GM23338 (cell line): ENCODE data around the gene EEPD1. TPM values are rescaled to one million over a fixed set of nuclear protein-coding genes. Genes with fewer than 3 reads are reported as not detected.
"Not testable (repeated sequence)": the region's sequence is repeated elsewhere in the genome, so short reads cannot be mapped to it uniquely, and the experiment has no call there.

Experiments
- ATAC-seq: fragments of 200-7000 bp; cut with Tn5 transposase; 3 replicates; pipeline ENCODE4 v1.9.1; 2020
- DNase-seq: peaks from one replicate; pipeline ENCODE4 v3.0.0-alpha.2; 2015; ENCODE audit warnings: low spot score
- H2AFZ ChIP-seq: fragments of 200-600 bp; sonication (generic); 2 replicates; pipeline ENCODE4 v1.8.0; 2016; ENCODE audit warnings: antibody characterized with exemption, mild to moderate bottlenecking, moderate library complexity
- H3F3A ChIP-seq: fragments of 200-600 bp; sonication (generic); replicated peaks from 2 replicates; pipeline ENCODE4 v1.8.0; 2017; ENCODE audit warnings: antibody characterized with exemption, mixed run types, low read depth
- H3K27ac ChIP-seq: fragments of 200-600 bp; sonication (generic); 2 replicates; pipeline ENCODE4 v1.6.1; 2016; ENCODE audit warnings: low read depth
- H3K27me3 ChIP-seq: fragments of 200-600 bp; sonication (generic); 2 replicates; pipeline ENCODE4 v1.8.0; 2016; ENCODE audit warnings: mild to moderate bottlenecking, mixed run types, moderate library complexity; ENCODE audit not compliant: insufficient read depth
- H3K36me3 ChIP-seq: fragments of 200-600 bp; sonication (generic); 2 replicates; pipeline ENCODE4 v1.8.0; 2016; ENCODE audit warnings: mild to moderate bottlenecking; ENCODE audit not compliant: insufficient read depth
- H3K4me1 ChIP-seq: fragments of 200-600 bp; sonication (generic); 2 replicates; pipeline ENCODE4 v1.8.0; 2016; ENCODE audit warnings: mild to moderate bottlenecking, moderate library complexity; ENCODE audit not compliant: insufficient read depth
- H3K4me2 ChIP-seq: fragments of 200-600 bp; sonication (generic); 2 replicates; pipeline ENCODE4 v1.7.1; 2017; ENCODE audit warnings: mixed run types
- H3K4me3 ChIP-seq: fragments of 200-600 bp; sonication (generic); 2 replicates; pipeline ENCODE4 v1.6.1; 2016; ENCODE audit warnings: mixed run types
- H3K79me2 ChIP-seq: fragments of 200-600 bp; sonication (generic); replicated peaks from 2 replicates; pipeline ENCODE4 v1.8.0; 2017; ENCODE audit warnings: mild to moderate bottlenecking; ENCODE audit not compliant: insufficient read depth
- H3K9me2 ChIP-seq: fragments of 200-600 bp; sonication (generic); 2 replicates; pipeline ENCODE4 v1.8.0; 2017; ENCODE audit not compliant: insufficient read depth
- H4K20me1 ChIP-seq: fragments of 200-600 bp; sonication (generic); replicated peaks from 2 replicates; pipeline ENCODE4 v1.8.0; 2017; ENCODE audit warnings: mild to moderate bottlenecking; ENCODE audit not compliant: insufficient read depth
- H3K27ac Mint-ChIP-seq: 2 replicates; pipeline ENCODE4 v1.8.0; 2020; ENCODE audit warnings: inconsistent platforms, mild to moderate bottlenecking, moderate library complexity, mixed read lengths
- H3K27me3 Mint-ChIP-seq: 3 replicates; pipeline ENCODE4 v1.8.0; 2022; ENCODE audit warnings: low read depth, mild to moderate bottlenecking, moderate library complexity, mixed read lengths, inconsistent platforms; ENCODE audit not compliant: insufficient read depth, poor library complexity
- H3K36me3 Mint-ChIP-seq: 3 replicates; pipeline ENCODE4 v1.8.0; 2021; ENCODE audit warnings: low read depth, mild to moderate bottlenecking, inconsistent platforms, moderate library complexity, mixed read lengths
- H3K4me1 Mint-ChIP-seq: 3 replicates; pipeline ENCODE4 v1.8.0; 2020; ENCODE audit warnings: mild to moderate bottlenecking, inconsistent platforms, mixed read lengths
- H3K4me3 Mint-ChIP-seq: 3 replicates; pipeline ENCODE4 v1.8.0; 2021; ENCODE audit warnings: moderate library complexity, mild to moderate bottlenecking, inconsistent platforms, mixed read lengths
- H3K9me3 Mint-ChIP-seq: 3 replicates; pipeline ENCODE4 v1.8.0; 2020; ENCODE audit warnings: moderate library complexity, mild to moderate bottlenecking, inconsistent platforms, mixed read lengths
- CTCF ChIP-seq, 2 experiments: fragments of 200-600 bp in 1 of 2; sonication (generic) in 1 of 2; conservative IDR thresholded peaks; 2 replicates each; pipeline versions ENCODE4 v1.5.1 to v1.6.1; 2016 to 2017; ENCODE audit warnings: antibody characterized with exemption in 2 of 2, low read depth in 2 of 2, mild to moderate bottlenecking in 2 of 2, moderate library complexity in 1 of 2
- JUNB ChIP-seq: IDR thresholded peaks from one replicate; pipeline ENCODE4 v1.6.1; 2016; ENCODE audit warnings: antibody characterized with exemption; ENCODE audit not compliant: unreplicated experiment
- NANOG ChIP-seq: IDR thresholded peaks from 2 replicates; pipeline ENCODE4 v1.6.1; 2016; ENCODE audit warnings: antibody characterized with exemption, borderline replicate concordance
- STAT1 ChIP-seq: IDR thresholded peaks from one replicate; pipeline ENCODE4 v1.6.1; 2016; ENCODE audit warnings: antibody characterized with exemption; ENCODE audit not compliant: unreplicated experiment
- ZNF462 ChIP-seq: fragments of 250-450 bp; sonication (Bioruptor Pico); IDR thresholded peaks from 2 replicates; pipeline ENCODE4 v1.5.0; 2020; ENCODE audit warnings: mild to moderate bottlenecking, moderate library complexity
- polyA plus RNA-seq: library from polyadenylated mRNA; unstranded; fragments of >200 nt; fragmentation: Nextera tagmentation; extraction: Ambion mirVana; gene quantifications from 2 replicates; pipeline ENCODE4 v1.2.1, GENCODE V29; 2016
- total RNA-seq: library from RNA; depleted of rRNA; stranded (reverse); fragments of >200 nt; shearing (Covaris generic); gene quantifications from 2 replicates; pipeline ENCODE4 v1.2.3, GENCODE V29; 2014
- TF ChIP-seq, protein P1 (sequence below): IDR thresholded peaks from 2 replicates; pipeline ENCODE4 v1.6.1; 2016; ENCODE audit warnings: antibody characterized with exemption

The EEPD1 gene
- total and polyA plus RNA-seq, 2 experiments from 2014 or later, result 4.1 to 17.1 TPM

GRCh38 chr7:36119983-36120646 is 32.9 kb upstream of the EEPD1 start:
- H3K4me3 Mint-ChIP-seq, H3K79me2 ChIP-seq, H3K36me3 ChIP-seq, H3K27me3 ChIP-seq, H3K4me1 Mint-ChIP-seq, H3K27ac ChIP-seq, H3F3A ChIP-seq, H3K36me3 Mint-ChIP-seq, H3K4me2 ChIP-seq, H3K9me2 ChIP-seq, H3K27me3 Mint-ChIP-seq, H3K4me3 ChIP-seq, H3K4me1 ChIP-seq, H3K27ac Mint-ChIP-seq, H3K9me3 Mint-ChIP-seq, H4K20me1 ChIP-seq: not testable (repeated sequence)
- H2AFZ ChIP-seq, result peak overlapping the region; percentile 52; the same call in 1 of the 2 replicates
- DNase-seq, result peak; percentile 59
- 0 out of 4 replicates have a peak, but pooled peaks have one; percentile 12 to 14 for TF ChIP-seq CTCF (conservative IDR thresholded peaks at IDR 0.05; ENCODE audit: low read depth in 2 of 2)
- peak; percentile 86 for ATAC-seq

- H3K27ac Mint-ChIP-seq, H3K27me3 Mint-ChIP-seq, H3K9me3 Mint-ChIP-seq, H3K27me3 ChIP-seq, H3K36me3 Mint-ChIP-seq, H3K4me3 ChIP-seq, DNase-seq, H3K4me1 Mint-ChIP-seq, H3K9me2 ChIP-seq, H2AFZ ChIP-seq, H3K4me3 Mint-ChIP-seq, H3K4me2 ChIP-seq, H3K27ac ChIP-seq, H3K36me3 ChIP-seq, H3K79me2 ChIP-seq, H3F3A ChIP-seq, H3K4me1 ChIP-seq, ATAC-seq, H4K20me1 ChIP-seq: not testable (repeated sequence)
Observed at GRCh38 chr7:36125630-36126029, 27.4 kb upstream of the EEPD1 start.

DNA sequence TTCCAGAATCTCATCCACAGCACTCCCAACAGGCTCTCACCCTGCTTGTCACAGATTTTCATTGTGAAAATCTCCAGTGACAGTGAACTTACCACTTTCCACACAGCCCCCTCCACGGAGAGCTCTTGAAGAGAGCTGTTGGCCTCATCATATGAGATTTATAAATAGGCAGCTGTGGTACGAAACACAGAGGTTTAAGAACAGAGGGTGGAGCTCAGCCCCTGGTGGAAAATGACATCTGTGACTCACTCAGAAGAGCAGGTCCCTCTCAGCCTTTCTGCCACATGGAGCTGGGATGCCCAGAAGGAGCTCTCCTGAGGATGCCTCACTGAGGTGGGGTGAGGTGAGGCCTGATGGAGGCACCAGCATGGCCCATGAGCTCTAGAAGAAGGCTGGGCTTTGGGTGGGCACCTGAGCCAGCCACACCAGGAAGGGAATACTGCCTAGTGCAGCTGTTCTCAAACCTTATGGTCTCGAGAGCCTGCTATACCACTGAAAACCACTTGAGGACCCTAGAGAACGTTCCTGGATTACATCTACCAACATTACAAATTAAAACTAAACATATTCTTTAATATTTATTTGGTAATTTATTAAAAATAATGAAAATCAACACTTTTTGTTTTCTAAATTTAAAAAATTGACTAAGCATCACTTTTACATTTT is 25.8 kb upstream of the EEPD1 start:
- Histone ChIP-seq H3K4me2 (no peak overlapping the region), H3K27ac (no peak overlapping the region), H3K79me2 (no peaks in the 10 kb centered on the region), H4K20me1 (no peaks in the 10 kb centered on the region), H3F3A (no peaks in the 10 kb centered on the region), H3K9me2 (no peaks in the 10 kb centered on the region), H3K4me3 (no peak overlapping the region), H3K27me3 (no peaks in the 10 kb centered on the region), H3K4me1 (no peaks in the 10 kb centered on the region), H3K36me3 (no peaks in the 10 kb centered on the region), H2AFZ (0 out of 2 replicates have a peak overlapping the region, but pooled peaks have one; percentile 56)
- no peak for DNase-seq
- H3K27ac Mint-ChIP-seq, result no peak overlapping the region
- no peaks in the 10 kb centered on the region for H3K27me3 Mint-ChIP-seq
- no peaks in the 10 kb centered on the region for H3K36me3 Mint-ChIP-seq
- H3K4me1 Mint-ChIP-seq, result peaks cover 3% of the 10 kb centered on the region; the same call in 2 of the 3 replicates
- no peak overlapping the region for H3K4me3 Mint-ChIP-seq
- ATAC-seq, result no peak
- H3K9me3 Mint-ChIP-seq, result peaks cover 9% of the 10 kb centered on the region; the same call in 2 of the 3 replicates
- TF ChIP-seq ZNF462 (CRISPR knock-in tag) (no peak), JUNB (no peak), NANOG (no peak), STAT1 (no peak)
- TF ChIP-seq, protein P1, sequence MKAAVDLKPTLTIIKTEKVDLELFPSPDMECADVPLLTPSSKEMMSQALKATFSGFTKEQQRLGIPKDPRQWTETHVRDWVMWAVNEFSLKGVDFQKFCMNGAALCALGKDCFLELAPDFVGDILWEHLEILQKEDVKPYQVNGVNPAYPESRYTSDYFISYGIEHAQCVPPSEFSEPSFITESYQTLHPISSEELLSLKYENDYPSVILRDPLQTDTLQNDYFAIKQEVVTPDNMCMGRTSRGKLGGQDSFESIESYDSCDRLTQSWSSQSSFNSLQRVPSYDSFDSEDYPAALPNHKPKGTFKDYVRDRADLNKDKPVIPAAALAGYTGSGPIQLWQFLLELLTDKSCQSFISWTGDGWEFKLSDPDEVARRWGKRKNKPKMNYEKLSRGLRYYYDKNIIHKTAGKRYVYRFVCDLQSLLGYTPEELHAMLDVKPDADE, result no peak
